ENCODE measurements around the gene CUTC.
A peak's percentile ranks its signal among the peaks of the same experiment; 100 is the strongest.
"Not testable (repeated sequence)": the region's sequence is repeated elsewhere in the genome, so short reads cannot be mapped to it uniquely, and the experiment has no call there.

CUTC gene, protein sequence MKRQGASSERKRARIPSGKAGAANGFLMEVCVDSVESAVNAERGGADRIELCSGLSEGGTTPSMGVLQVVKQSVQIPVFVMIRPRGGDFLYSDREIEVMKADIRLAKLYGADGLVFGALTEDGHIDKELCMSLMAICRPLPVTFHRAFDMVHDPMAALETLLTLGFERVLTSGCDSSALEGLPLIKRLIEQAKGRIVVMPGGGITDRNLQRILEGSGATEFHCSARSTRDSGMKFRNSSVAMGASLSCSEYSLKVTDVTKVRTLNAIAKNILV

DNA sequence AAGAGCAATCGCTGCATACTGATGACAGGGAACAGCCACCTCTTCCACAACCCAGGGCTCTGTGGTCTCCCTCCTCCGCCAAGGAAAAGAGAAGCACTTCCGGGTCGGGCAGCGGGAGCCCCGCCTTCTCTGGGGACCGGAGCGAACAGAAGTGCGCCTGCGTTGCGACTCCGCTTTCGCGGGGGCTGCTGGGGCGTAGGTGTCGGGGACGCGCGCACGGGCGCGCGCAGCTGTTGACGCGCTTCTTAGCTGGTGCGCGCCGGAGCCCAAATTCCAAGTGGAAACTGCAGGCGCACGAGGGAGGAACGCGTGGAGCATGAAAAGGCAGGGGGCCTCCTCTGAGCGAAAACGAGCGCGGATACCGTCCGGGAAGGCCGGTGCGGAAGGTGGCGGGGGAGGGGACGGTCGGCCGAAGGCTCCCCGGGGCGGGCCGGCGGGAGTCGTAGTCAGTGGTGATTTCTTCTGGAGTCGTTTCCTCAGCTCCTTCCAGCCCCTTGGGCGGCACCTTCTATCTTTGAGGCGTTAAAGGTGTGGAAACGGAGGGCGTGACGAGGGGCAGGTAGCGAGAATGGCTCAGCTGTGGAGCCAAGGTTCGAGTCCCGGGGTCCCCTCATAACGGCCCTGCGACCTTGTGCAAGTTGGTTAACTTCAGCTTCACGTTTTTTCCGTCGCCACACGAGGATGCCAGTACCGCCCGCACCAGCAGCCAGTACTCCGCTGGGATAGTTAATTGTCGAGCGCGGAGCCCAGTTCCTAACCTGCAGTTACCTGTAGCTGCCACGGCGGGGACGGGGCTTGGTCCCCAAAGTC lies at the start of gene CUTC, which contains the start of gene COX15:
Gene CUTC (plus strand): TSS at position 202 of the 810 bp plus-strand sequence. CDS start 115 bp downstream, at position 317.
Gene COX15 (minus strand): TSS at position 95 of the 810 bp plus-strand sequence. CDS start 78 bp downstream, at position 17.
- peak; percentile 98 to 99 for DNase-seq

DNA sequence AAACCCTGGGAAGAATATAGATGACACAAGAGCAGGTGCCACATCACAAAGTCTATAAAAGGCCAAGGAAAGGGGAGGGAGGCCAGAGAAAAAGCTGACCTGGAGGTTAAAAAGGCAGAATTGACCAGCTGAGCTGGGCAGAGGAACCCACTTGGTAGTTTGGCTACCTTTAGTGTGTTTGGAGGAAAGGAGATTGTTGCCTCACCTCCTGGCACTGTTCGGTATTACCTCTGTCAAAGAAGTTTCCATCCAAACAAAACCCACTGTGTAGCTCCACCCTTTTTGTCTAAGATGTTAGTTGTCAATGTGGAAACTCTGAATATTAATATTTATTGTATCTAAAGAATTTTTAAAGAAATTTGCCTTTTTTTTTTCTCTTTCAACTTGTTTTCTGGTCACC lies 49.3 kb upstream of the CUTC start:
- DNase-seq: peak; percentile 16 to 63

DNA sequence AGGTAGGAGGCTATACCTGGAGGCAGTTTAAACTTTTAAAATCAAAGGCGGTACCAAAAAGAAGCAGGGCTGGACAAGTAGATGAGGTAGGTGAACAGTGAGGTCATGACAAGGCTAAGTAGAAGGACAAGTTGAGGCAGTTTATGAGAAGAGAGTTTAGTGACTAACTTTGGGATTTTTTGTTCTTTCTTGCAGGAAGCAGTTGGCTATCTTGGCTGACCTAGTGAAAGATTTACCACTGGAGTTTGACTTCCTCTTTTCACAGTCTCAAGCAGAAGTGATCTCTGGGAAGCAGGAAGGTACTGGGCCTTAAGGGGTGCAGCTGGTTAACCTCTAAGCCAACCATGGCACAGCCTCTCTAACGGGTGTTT lies 46.5 kb upstream of the CUTC start:
- peak; percentile 99 to 100 for DNase-seq

DNA sequence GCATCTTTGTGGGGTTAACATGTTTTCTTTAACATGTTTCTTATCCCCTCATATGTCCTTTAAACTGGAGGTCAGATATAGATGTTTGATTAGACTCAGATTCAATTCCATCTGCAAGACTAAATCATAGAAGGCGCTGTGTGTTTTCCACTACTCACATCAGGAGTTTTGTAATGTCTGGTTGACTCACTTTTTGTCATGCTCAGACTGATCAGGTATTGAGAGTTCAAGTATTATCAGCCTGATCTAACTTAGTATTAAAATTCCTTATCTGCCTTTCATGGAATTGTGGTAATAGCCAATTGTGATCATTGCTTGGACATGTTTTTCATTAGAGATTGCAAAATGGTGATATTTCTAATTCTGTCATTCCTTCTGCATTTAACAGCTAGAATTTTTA lies 42.6 kb upstream of the CUTC start:
- DNase-seq: no peak

DNA sequence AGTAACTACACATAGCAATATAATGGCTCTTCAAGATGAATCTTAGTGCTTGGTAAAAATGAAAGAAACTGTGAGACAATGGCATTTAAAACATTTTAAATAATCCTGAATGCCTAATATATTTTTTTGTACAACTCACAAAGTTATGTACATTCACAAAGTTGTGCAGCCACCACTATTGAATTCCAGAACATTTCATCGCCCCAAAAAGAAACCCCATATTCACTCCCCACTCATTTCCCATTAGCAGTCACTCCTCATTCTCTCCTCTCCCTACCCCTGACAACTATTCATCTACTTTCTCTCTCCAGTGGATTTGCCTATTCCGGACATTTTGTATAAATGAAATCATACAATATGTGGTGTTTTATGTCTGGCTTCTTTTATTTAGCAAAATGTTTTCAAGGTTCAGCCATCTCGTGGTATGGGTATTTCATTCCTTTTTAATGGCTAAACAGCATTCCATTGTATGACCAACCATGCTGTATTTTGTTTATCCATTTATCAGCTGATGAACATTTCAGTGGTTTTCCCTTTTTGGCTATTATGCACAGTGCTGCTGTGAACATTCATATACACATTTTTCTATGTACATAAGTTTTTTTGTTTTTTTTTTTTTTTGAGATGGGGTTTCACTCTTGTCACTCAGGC lies 38.0 kb upstream of the CUTC start:
- DNase-seq: no peak

DNA sequence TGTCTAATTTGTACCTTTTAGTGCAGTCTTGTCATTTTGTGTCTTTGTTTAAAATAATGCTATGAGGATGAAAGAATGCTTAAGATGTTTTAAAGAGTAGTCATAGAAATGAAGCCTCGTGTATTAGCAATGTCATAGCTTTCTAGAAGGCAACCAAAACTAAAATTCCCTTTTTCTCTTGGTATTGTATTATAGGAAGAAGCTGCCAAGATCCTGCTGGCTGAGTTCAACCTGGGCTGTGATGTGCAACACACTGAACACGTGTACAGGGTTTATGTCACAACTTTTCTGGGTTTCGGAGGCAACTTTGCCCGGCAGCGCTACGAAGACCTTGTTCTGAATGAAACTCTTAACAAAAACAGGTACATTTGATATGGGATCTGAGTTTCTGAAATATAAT lies 36.3 kb upstream of the CUTC start:
- no peak for DNase-seq

DNA sequence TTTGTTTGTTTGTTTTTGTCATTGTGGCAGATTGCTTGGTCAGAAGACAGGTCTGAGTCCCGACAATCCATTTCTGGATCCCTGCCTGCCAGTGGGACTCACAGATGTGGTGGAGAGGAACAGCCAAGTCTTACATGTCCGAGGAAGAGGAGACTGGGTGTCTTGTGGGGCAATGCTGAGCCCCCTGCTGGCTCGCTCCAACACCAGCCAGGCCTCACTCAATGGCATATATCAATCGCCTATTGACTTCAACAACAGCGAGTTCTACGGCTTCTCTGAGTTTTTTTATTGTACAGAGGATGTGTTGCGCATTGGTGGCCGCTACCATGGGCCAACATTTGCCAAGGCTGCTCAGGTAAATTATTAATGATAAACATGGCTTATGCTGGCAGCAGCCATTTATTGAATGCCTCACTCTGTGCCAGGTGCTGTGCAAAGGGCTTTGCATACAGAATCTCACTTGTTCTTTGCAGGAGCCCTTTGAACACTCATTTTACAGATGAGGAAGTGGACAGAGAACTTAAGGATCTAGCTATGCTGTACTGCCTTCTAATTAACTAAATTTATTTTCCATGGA lies 33.4 kb upstream of the CUTC start:
- peak; percentile 26 to 46 for DNase-seq

DNA sequence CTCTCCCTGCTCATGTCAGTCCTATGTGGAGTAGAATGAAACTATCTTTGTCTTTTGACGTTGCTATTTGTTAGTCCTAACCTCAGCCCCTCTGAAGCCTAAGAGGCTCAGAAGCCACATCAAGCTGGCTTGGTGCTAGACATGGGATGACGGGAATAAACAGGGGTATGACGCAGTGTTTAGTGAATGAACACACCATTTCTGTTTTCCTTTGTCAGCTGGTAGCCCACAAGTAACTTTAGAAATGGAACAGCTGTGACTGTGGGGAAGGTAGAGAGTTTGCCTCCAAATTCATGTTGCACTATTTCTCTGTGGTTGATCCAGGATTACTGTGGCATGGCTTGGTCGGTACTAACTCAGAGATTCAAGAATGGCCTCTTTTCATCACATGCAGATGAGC lies 31.4 kb upstream of the CUTC start:
- no peak for DNase-seq

DNA sequence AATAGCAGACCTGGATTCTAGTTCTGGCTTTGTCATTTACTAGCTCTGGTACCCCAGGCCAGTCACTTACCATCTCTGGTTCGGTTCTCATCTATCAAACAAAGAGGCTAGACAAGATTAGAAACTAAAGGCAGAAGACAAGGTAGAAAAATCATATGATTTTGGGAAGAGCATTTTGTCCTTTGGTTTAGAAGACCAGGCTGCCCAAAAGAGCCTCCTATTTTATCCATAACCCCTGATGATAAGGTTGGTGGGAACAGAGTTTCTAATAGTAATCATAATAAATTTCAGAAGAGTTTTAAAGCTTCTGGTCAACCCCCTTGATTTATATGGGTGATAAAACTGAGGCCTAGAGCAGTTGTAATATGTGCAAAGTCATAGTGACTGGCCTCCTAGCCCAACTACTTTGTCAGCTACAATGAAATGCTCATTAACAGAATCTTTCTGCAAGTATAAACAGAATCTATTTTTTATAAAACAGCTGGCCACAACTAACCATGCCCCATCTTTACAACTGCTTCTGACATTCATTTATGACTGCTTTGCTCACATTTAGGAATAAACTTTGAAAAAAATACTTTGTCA lies 23.5 kb upstream of the CUTC start:
- DNase-seq: no peak

DNA sequence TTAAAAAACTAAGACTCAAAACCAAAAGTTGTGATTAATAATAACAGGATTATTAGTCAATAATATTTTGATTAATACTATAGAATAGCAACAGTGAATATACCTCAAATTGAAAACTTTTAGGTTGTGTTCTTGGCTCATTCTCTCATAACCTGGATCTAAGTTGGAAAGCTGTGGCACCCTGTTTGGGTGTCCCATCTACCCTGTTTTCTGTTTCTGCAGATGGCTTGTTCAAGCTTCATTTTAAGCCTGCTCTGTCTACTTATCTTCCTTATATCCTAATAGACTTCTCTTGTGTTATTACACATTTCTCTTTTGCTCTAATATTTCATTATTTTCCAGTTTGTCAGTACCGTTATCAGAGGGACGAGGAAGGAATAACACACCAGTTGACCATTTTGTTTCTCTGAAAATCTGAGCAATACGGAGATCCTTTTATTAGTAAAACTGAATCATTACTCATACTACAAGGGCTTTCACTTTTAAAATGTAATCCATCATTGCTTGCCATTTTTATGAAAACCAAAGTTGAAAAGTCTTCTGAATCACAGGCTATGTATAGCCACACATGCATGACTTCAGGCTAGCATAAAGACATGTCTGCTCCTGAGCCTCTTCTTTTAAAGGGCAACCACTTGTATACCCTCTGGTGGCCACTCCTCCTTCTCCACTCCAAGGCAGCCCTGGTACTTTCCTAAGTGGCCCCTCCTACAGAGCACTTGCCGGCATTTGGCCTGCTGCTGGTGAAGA lies 22.4 kb upstream of the CUTC start:
- no peak for DNase-seq

DNA sequence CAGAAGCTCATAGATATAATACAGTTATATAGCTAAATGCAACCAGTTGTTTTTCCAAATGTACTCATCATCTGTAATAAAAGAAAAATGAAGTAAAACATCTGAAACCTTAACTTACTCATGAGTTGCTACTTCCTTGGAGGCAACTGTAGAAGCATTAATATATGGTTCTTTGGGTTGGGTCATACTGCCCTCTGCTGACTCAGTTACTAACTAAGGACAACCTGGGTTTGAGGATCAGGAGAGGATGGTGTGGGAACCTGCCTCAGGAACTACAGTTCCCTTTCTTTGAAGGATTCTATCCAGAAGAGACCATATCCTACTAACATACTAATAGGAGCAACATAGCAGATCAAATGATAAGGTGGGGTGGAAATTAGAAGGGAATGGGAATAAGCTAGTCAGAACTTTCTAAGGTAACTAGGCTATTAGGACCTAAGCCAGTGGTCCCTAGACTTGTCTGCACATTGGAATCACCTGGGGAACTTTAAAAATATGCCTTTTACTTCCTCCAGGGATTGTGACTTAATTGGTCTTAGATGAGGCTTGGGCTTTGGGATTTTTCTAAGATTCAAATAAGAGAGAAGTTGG lies 20.8 kb upstream of the CUTC start:
- peak; percentile 82 to 93 for DNase-seq

DNA sequence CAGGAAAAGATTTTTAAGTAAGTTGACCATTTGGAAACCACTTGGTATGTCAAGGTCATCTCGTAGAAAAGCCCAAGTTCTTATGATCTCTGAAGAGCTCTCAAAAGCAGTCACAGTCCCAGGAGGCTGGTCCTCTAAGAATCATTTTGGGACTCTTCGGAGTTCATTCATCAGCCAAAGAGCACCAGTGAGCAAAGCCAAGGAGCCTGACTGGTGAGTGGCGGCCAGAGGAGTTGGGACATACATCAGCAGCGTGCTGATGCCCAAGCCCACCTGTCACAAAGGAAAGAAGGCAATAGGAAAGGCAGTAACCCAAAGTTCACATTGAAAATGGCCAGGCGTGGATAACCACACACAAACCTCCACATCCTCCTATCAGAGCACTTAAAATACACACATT lies 17.6 kb upstream of the CUTC start:
- no peak for DNase-seq

DNA sequence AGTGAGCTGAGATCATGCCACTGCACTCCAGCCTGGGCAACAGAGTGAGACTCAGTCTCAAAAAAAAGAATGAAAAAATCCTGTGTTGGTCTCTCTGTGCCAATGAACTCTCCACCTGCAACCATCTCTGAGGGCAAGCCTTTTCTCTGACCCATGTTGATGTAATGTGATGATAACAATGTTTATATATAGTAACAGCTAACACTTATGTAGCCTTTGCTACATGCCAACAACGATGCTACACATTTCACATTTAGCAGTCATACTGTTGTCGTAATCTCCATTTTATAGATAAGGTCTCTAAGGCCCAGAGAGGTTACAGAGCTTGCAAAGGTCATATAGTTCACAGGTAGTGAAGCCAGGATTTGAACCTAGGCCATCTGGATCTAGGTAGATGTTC lies 11.6 kb upstream of the CUTC start:
- no peak for DNase-seq

DNA sequence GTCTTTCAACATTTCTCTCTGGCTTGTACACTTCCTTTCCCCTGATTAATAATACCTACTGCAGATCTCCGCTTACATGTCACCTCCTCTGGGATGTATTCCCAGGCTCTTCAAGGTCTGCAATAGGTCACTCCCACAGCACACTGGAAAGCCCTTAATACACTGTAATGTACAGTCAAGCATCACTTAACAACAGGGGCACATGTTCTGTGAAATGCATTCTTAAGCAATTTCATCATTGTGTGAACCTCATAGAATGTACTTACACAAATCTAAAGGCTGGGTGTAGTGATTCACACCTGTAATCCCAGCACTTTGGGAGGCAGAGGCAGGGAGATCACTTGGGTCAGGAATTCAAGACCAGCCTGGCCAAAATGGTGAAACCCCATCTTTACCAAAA lies 2.0 kb upstream of the CUTC start:
- DNase-seq: no peak

DNA sequence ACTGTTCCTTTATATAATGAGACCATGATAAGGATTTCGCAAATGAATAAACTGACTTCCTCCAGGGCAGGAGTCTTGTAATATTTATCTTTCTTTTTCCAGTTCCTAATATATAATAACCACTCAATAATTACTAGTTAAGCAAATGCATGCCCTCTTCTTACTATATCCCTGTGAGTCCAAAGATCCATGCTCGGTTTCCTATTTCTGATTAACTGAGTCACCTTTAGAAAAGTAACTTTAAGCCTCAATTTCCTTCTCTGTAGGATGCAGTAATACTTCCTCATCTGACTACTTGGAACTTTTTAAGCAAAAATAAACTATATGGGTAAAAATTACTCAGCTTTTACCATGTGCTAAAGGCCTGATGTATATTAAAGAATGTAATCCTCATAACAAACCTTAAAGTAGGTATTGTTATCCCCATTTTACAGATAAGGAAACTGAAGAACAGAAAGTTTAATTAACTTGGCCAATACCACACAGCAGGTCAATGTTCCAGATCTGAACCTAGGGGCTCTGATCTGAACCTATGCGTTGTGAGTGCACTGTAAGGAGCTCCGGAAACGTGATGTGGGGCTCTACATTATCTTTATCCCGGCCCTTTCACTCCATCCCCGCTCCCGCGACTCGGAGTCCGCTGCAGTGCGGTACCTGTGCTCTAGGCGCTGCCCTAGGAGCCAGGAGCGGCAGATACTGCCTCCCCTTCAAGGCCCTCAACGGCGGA lies 565 bp upstream of the CUTC start:
- DNase-seq: peak in 1 of 2 experiments; percentile 50

DNA sequence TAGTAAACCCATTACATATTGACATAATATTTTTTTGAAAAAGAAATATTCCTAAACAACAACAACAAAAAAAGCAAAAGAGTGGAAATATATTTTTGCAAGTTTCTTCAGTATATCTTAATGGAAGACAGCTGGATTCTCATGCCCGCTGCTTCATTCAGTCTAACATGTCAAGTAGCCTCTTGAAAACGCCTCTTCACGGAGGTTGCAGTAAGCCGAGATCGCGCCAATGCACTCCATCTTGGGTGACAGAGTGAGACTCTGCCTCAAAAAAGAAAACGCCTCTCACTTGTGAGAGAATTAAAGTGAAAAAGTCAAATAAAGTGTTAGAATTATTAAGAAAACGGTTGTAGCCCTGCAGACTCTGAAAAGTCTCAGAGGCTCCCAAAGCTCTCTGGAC lies 1.3 kb downstream of the CUTC start:
- peak in 1 of 2 experiments; percentile 17 for DNase-seq

DNA sequence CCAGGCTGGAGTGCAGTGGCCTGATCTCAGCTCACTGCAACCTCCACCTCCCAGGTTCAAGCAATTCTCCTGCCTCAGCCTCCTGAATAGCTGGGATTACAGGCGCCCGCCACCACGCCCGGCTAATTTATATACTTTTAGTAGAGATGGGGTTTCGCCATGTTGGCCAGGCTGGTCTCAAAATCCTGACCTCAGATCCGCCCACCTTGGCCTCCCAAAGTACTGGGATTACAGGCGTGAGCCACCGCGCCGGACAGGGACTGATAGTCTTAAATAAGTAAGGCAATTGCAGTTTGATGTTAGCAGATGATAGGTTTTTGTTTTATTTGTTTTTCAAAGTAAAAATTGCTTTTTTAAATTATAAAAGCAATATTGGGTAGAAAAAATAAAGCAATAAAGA lies 2.1 kb downstream of the CUTC start:
- not testable (repeated sequence) for DNase-seq

DNA sequence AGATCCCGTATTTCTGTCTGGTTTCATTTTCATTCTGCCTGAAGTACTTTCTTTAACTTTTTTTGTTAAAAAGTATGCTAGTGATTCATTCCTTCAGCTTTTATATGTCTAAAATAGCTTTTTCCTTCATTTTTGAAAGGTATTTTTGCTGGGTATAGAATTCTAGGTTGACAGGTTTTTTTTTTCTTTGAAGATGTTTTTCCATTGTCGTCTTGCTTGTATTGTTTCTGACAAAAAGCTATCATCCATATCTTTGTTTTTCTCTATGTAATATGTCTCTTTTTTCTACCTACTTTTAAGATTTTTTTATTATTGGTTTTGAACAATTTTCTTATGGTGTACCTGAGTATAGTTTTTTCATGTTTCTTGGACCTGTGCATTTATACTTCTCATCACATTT lies 8.2 kb downstream of the CUTC start:
- no peak for DNase-seq

DNA sequence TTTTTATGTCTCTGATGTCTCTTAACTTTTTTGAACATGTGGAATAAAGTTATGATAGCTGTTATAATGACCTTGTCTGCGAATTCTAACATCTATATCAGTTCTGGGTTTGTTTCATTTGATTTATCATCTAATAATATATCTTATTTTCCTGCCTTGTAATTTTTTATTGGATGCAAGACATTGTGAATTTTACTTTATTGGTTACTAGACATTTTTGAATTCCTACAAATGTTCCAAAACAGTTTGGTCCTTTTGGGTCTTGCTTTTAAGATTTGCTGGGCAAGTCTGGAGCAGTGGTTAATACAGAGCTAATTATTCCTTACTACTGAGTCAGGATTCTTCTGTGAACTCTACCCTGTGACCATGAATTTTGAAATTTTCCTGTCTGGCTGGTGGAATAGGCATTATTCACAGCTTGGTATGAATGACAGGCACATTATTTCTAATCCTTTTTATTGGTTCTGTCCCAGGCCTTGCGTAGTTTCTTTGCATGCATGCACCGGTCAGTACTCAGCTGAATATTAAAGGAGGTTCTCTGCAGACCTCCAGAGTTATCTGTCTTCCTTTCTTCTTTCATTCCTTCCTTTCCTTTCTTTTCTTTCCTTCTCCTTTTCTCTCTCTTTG lies 9.0 kb downstream of the CUTC start:
- no peak for DNase-seq

DNA sequence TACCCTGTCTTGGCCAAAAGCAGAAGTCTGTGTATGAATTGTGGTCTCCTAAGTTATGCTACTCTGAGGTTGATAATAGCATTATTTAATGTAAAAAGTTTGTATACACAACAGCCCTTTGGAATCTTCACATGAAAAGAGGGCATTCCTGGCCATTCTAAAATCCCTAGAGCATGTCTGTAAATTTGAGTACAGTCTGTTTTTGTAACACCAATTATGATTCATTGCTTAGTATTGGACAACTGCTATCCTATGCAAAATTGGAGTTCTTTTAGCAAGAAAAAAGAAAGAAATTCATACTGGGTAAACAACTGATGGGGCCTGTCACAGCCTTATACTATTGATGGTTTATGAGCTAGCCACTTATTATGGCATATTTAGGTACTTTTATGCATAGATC lies 10.2 kb downstream of the CUTC start:
- no peak for DNase-seq

DNA sequence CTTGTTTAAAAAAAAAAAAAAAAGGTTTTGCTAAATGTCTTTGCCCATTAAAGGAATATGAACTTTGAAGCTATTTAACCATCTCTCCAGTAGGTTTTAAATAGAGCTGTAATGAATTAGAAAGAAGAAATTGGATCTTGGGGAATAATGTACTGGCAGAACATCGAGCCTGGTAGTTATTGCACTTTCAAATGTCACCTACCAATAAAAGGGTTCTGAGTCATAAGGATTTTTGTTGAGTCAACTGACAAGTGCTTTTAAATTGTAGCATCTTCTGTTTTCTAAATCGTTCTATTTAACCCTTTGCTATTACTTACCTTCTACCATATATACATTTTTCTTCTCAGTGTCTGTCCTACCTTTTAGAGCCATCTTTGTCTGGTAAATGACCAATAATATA lies 10.7 kb downstream of the CUTC start:
- no peak for DNase-seq
